Stimulated activated CD4-positive, alpha-beta T cell treated with anti-CD3 and anti-CD28 coated beads, Interleukin-4, amount 100 ng/mL, for 48 hours (primary cell): Measurements from ENCODE around the gene CCNJ.

Experiments
- DNase-seq, 2 donors: peaks; one replicate each; pipeline ENCODE4 v3.0.0-alpha.2; 2020; ENCODE audit warnings: low read depth in 2 of 2

Gene CCNJ

GRCh38 chr10:96056787-96057186, 13.4 kb downstream of the CCNJ start:
- no peak for DNase-seq

- DNase-seq = no peak
These were observed 17.8 kb downstream of the CCNJ start for GRCh38 chr10:96061232-96061631.

GRCh38 chr10:96072674-96073073, 29.3 kb downstream of the CCNJ start:
- no peak for DNase-seq

GRCh38 chr10:96073722-96074121, 30.3 kb downstream of the CCNJ start:
- no peak for DNase-seq

DNA sequence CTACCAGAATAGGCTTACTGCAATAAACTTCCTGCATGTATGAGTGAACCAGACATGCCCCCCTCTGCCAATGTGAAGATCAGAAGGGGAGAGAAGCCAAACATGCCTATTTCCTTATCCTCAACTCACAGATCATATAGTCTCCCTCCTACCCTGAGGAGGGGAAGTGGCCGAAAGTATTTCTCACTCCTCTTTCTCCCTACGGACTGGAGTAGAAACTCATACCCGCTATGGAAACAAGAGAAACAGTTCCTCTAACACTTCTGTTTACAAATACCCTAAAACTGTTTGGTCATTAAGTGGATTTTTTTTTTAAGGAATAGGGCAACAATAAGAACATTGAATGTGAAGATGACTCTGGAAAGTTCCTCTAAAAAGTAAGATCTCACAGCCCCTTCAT, 31.4 kb downstream of the CCNJ start:
- no peak for DNase-seq

DNA sequence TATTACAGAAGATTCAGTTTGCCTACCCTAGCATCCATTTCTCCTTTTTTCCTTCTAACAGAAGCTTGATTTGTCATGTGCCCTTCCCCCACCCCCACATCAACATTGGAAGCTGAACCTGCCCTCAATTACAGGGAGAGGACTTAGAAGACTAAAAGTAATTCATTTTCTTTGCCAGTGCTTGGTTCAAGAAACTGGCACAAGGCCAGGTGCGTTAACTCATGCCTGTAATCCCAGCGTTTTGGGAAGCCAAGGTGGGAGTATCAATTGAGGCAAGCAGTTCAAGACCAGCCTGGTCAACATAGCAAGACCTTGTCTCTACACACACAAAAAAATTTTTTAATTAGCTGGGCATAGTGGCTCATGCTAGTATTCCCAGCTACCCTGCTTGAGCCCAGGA, 32.6 kb downstream of the CCNJ start:
- no peak for DNase-seq

DNA sequence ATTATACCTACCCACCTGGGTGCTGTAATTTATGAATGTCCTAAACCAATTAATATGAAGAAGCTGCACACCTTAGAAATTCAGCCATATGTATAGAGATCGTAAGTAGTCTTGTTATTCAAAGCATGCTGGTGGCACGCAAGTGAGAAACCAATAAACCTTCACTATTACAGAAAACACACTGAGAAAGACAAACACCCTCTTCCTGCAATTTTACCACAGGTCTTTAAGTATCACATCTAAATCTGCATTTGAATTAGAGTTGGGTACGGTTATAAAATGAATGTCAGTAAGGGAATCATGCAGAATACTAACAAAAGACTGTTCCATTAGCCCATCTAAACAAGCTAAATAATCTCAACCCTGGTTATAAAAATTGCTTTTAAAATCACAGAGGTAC, 33.8 kb downstream of the CCNJ start:
- DNase-seq = no peak

DNA sequence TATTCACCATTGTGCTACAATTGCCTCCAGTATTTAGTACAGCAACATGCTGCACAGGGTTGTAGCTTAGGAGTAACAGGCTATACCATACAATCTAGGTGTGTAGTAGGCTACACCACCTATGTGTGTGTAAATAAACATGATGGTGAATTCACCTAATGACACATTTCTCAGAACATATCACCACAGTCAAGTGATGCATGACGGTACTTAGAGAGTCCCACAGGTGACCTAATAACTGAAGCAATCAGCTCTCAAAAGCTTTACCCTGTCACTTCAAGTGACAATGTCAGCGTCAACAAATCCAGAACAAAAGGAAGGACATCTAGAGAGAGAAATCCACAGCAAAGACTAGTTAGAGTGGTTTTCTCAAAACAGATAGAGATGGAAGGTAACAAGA, 38.8 kb downstream of the CCNJ start:
- no peak for DNase-seq

DNA sequence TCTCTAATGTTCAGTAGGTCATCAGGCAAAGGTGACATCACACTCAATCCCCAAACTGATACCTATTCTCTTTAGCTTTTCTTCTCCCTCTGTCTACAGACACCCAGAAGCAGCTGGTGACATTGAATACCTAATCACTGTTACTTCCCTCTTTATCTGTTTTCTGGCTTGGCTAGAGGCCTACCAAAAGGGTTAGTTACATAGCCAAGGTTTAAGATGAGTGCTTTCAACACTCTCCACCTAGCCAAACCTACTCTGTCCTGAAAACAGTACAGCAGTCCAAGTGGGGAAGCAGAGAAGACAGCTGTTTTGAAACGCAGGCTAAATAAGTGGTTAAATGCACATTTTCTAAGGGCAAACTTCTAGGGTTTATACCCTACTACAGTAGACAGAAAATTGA, 39.4 kb downstream of the CCNJ start:
- DNase-seq = no peak

- DNase-seq = no peak
These were observed 45.7 kb downstream of the CCNJ start for GRCh38 chr10:96089116-96089515.

DNA sequence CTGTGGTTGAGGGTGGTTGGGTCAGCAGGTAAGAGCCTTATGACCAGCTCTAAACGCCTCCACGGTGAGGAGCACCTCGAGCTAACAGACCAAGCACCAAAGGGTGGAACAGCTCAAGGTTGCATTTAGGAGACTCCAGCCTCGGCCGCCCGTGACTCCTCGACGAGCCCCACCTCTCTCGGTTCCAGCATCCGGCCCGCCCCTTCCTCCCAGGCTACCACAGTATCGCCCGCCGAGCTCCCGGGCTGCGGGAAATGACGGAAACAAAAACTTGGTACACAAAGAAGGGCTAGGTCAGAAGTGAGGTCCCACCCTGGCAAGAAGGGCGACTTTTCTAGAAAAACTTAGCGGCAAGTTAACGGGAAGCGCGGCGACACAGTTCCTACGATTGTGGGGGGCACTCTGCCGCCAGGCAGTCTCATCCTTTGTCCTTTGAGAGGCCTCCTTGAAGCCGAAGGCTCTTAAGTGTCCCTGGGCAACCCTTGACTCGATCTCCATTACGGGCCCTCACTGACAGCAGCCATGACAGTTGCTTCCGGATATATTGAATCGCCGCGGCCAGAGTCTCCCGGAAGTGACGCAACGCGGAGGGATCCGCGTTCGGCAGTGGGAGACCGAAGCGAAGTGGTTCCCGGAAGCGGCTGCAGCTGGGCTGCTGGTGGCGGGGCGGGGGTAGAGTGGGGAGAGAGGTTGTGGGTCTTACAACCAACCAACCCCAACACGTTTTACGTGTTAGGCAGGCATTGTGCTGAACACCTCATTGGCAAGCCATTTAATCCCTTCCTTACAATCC, 46.5 kb downstream of the CCNJ start:
- peak; percentile 83 to 89 for DNase-seq

DNA sequence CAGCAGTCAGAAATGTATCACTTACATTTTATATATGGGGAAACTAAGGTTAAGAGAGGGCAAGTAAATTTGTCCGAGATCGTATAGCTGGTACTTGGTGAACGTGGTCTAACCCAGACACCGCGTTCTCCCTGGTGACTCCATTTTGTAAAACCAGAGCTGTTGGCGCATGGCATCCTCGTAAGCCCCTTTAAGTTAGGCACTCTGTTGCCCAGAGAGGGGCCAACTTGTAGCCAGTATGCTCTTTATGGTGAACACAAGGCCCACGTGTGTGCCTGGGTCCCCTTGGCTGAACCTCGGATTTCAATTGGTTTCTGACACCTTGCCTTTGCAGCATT, 47.0 kb downstream of the CCNJ start:
- DNase-seq = no peak

DNA sequence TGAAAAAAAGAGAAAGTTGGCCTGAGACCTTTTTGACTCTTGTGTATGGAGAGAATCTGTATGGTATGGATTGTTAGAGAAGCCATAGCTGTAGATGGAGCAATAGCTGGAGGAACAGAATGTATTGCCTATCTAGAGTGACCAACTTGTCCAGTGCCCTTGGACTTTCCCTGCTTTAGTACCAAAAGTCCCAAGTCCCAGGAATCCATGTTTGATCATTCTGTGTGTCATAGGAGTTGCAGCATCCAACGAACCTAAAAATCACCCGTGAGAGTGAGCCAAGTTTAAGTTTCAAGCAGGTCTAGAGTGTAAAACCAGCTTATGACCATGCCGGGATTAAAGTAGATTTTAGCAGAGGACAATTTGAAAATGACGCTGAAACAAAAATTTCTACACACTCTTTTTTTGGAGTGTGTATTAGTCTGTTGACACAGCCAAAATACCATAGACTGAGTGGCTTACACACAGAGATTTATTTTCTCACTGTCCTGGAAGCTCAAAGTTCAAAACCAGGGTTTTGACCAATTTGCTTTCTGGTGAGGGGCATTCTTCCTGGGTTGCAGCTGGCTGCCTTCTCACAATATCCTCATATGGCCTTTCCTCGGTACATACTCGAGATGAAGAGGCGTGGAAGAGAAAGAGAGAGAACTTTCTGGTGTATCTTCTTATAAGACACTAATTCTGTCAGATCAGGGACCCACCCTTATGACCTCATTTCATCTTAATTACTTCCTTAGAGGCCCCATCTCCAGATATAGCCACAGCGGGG, 49.8 kb downstream of the CCNJ start:
- DNase-seq = no peak

DNA sequence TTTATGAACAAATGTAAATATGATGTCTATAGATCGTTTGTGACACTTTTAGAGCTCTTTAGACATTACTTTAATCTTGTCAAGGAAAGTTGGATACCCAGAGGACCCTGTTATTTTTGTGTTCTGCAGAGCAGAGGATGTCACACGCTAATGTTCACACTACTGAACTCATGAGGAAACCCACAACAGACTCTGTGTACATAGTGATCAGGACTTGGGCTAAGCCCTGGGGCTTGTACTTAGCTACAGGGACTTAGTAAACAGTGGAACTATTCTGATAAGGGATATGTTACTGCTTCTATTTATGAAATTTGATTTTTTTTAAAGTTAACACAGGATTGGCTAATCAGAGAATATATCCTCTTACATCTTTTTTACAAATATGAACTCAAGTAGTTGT, 50.6 kb downstream of the CCNJ start:
- no peak for DNase-seq

DNA sequence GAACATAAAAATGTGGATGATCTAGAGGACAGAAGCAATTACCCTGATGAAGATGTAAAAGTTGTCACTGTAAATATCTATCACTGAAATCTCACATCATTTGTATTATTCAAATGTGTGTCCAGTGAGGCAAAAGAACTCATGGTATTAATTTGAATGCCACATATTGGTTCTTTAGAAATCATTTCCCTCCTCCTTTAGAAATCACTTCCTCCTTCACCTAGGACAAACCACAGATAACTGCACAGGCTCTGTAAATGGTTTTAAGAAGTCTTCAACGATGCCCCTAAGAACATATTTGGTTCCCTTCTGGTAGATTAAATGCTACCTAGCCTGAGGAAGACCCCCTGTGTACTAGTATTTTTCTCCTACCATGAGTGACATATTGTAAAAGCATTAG, 53.6 kb downstream of the CCNJ start:
- no peak for DNase-seq

DNA sequence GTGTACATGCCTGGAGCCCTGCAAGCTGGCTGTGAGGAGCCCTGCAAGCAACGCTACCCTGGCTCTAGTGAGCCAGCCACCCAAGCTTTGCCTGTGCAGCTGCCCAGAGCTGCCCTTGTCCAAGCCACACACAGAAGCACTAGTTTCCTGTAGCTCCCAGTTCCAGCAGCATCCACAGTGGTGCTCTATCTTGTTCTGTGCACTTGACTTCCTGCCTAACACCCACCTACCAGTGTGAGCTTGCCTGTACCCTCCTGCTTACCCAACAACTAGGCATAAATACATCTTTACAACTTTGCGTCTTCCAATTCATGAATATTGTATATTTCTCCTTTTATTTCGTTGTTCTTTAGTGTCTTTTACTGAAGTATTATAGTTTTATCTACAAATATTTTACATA, 54.5 kb downstream of the CCNJ start:
- no peak for DNase-seq

GRCh38 chr10:96107623-96108038, 64.2 kb downstream of the CCNJ start:
- no peak for DNase-seq
